K562 (cell line): ENCODE data around the gene SGSH. TPM values are rescaled to one million over a fixed set of nuclear protein-coding genes. Genes with fewer than 3 reads are reported as not detected.
A peak's percentile ranks its signal among the peaks of the same experiment; 100 is the strongest.

Experiments
- BRF1 ChIP-seq: IDR thresholded peaks from 3 replicates; pipeline ENCODE4 v1.6.1; 2011; ENCODE audit warnings: borderline replicate concordance, mild to moderate bottlenecking; ENCODE audit not compliant: insufficient read length; ENCODE audit errors: extremely low read depth
- CBFA2T2 ChIP-seq: fragments of 450-650 bp; conservative IDR thresholded peaks from 2 replicates; pipeline ENCODE4 v1.6.1; 2017; ENCODE audit warnings: mild to moderate bottlenecking
- CCNT2 ChIP-seq: IDR thresholded peaks from 2 replicates; pipeline ENCODE4 v1.6.1; 2011; ENCODE audit warnings: borderline replicate concordance, low read depth, mild to moderate bottlenecking, moderate library complexity, mixed read lengths, low read length; ENCODE audit not compliant: insufficient read length; ENCODE audit errors: extremely low read depth
- CEBPB ChIP-seq: fragments of 450-650 bp; IDR thresholded peaks from 2 replicates; pipeline ENCODE4 v1.6.1; 2016; ENCODE audit warnings: missing genetic modification characterization, missing compliant biosample characterization
- DACH1 ChIP-seq: fragments of 450-650 bp; IDR thresholded peaks from 2 replicates; pipeline ENCODE4 v1.6.1; 2018; ENCODE audit not compliant: partially characterized antibody
- EGR1 ChIP-seq: fragments of 450-650 bp; conservative IDR thresholded peaks from 2 replicates; pipeline ENCODE4 v1.6.1; 2017; ENCODE audit warnings: mild to moderate bottlenecking
- HINFP ChIP-seq: fragments of 450-650 bp; conservative IDR thresholded peaks from 2 replicates; pipeline ENCODE4 v1.6.1; 2016; ENCODE audit warnings: missing genetic modification characterization, low read depth, mild to moderate bottlenecking, control low read depth, missing compliant biosample characterization
- KDM1A ChIP-seq, 2 experiments: fragments of 450-650 bp; IDR thresholded peaks; 2 replicates each; pipeline ENCODE4 v1.6.1; 2016; ENCODE audit warnings: mild to moderate bottlenecking in 2 of 2
- NFIX ChIP-seq: fragments of 250-450 bp; sonication (Bioruptor Pico); IDR thresholded peaks from 2 replicates; pipeline ENCODE4 v1.4.0; 2020; ENCODE audit warnings: low read depth, mild to moderate bottlenecking, moderate library complexity
- NR2C2 ChIP-seq, 2 experiments: fragments of 200-800 bp in 1 of 2; sonication (Bioruptor generic) in 1 of 2; sonication (generic) in 1 of 2; formaldehyde crosslinking in 1 of 2; IDR thresholded peaks; 2 replicates each; pipeline versions ENCODE4 v1.6.1 to v1.8.0; 2016 to 2022; ENCODE audit warnings: mild to moderate bottlenecking in 1 of 2, missing compliant biosample characterization in 1 of 2, missing genetic modification characterization in 1 of 2, missing genetic modification reagents in 1 of 2
- PHF8 ChIP-seq: fragments of 200-600 bp; sonication (generic); IDR thresholded peaks from 2 replicates; pipeline ENCODE4 v1.6.1; 2012; ENCODE audit warnings: mixed run types, mild to moderate bottlenecking, inconsistent platforms, low read length, moderate library complexity, borderline replicate concordance
- RBM15 ChIP-seq: fragments of 200-400 bp; formaldehyde crosslinking; IDR thresholded peaks from 2 replicates; pipeline ENCODE4 v1.6.1; 2018; ENCODE audit warnings: mild to moderate bottlenecking, low read length, moderate library complexity; ENCODE audit not compliant: insufficient read depth
- TRIM24 ChIP-seq, 2 experiments: fragments of 450-650 bp; IDR thresholded peaks; 2 replicates each; pipeline ENCODE4 v1.6.1; 2016
- ZFX ChIP-seq: sonication (generic); formaldehyde crosslinking; IDR thresholded peaks from 2 replicates; pipeline ENCODE4 v1.8.0; 2022; ENCODE audit warnings: mild to moderate bottlenecking, missing genetic modification reagents, moderate library complexity
- ZKSCAN1 ChIP-seq: fragments of 150-350 bp; IDR thresholded peaks from 2 replicates; pipeline ENCODE4 v1.6.1; 2016; ENCODE audit warnings: low read depth, low read length
- ZNF589 ChIP-seq: fragments of 200-800 bp; sonication (Bioruptor generic); IDR thresholded peaks from 2 replicates; pipeline ENCODE4 v1.6.1; 2016; ENCODE audit warnings: low read depth, missing genetic modification characterization, missing compliant biosample characterization
- polyA plus RNA-seq, 8 experiments: library from polyadenylated mRNA; depleted of rRNA in 4 of 8; stranded (reverse) in 5 of 8; unstranded in 3 of 8; fragments of >200 nt; fragmentation: Nextera tagmentation in 2 of 8; fragmentation: Illumina TruSeq in 1 of 8; extraction: Ambion mirVana in 2 of 8; extraction: Trizol in 1 of 8; gene quantifications; 2 replicates each; pipeline versions ENCODE4 v1.2.1 to v1.2.3, GENCODE V29; 2011 to 2014; ENCODE audit warnings: inconsistent platforms in 1 of 8, missing spikeins in 1 of 8
- total RNA-seq, 7 experiments: library from RNA; depleted of rRNA in 6 of 7; stranded (reverse); fragments of >200 nt in 6 of 7; fragmentation: Illumina TruSeq in 2 of 7; extraction: Trizol in 2 of 7; gene quantifications; 2 replicates each; pipeline versions ENCODE4 v1.2.1 to v1.2.3, GENCODE V29; 2011 to 2021; ENCODE audit warnings: low replicate concordance in 1 of 7
- TF ChIP-seq, protein P1 (sequence below), 2 experiments: fragments of 450-650 bp; conservative IDR thresholded peaks; 2 replicates each; pipeline ENCODE4 v1.6.1; 2017; ENCODE audit warnings: mild to moderate bottlenecking in 2 of 2, moderate library complexity in 2 of 2
- TF ChIP-seq, protein P2 (sequence below), 2 experiments: fragments of 150-350 bp in 1 of 2; IDR thresholded peaks; 2 replicates each; pipeline ENCODE4 v1.6.1; 2012 to 2016; ENCODE audit warnings: low read depth in 2 of 2, low read length in 2 of 2, mild to moderate bottlenecking in 1 of 2, moderate library complexity in 1 of 2
- TF ChIP-seq, protein P3 (sequence below): fragments of 450-650 bp; IDR thresholded peaks from 2 replicates; pipeline ENCODE4 v1.6.1; 2017; ENCODE audit warnings: antibody characterized with exemption

Gene SGSH
- total and polyA plus RNA-seq, 9 of the 15 experiments (the other 6 are each of a cell fraction or from before 2014, with no cell fraction given), result 0.25 to 15.7 (median 4.9) TPM

- no peak for TF ChIP-seq ZNF589 (CRISPR knock-in tag)
- TF ChIP-seq CEBPB (tag), result no peak
- peak; percentile 65 for TF ChIP-seq EGR1
- TF ChIP-seq KDM1A (IDR thresholded peaks at IDR 0.05), result no peak
- peak; percentile 49; the same call in 1 of the 2 replicates for TF ChIP-seq PHF8
- TF ChIP-seq CBFA2T2, result no peak
- no peak for TF ChIP-seq RBM15
- TF ChIP-seq, protein P1, sequence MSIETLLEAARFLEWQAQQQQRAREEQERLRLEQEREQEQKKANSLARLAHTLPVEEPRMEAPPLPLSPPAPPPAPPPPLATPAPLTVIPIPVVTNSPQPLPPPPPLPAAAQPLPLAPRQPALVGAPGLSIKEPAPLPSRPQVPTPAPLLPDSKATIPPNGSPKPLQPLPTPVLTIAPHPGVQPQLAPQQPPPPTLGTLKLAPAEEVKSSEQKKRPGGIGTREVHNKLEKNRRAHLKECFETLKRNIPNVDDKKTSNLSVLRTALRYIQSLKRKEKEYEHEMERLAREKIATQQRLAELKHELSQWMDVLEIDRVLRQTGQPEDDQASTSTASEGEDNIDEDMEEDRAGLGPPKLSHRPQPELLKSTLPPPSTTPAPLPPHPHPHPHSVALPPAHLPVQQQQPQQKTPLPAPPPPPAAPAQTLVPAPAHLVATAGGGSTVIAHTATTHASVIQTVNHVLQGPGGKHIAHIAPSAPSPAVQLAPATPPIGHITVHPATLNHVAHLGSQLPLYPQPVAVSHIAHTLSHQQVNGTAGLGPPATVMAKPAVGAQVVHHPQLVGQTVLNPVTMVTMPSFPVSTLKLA (conservative IDR thresholded peaks at IDR 0.05), result no peak
- no peak for TF ChIP-seq NR2C2 (CRISPR knock-in tag; IDR thresholded peaks at IDR 0.05)
- peak; percentile 76; the same call in 1 of the 2 replicates for TF ChIP-seq NR2C2 (tag; IDR thresholded peaks at IDR 0.05)
- no peak for TF ChIP-seq DACH1
- no peak for TF ChIP-seq NFIX
- TF ChIP-seq, protein P2, sequence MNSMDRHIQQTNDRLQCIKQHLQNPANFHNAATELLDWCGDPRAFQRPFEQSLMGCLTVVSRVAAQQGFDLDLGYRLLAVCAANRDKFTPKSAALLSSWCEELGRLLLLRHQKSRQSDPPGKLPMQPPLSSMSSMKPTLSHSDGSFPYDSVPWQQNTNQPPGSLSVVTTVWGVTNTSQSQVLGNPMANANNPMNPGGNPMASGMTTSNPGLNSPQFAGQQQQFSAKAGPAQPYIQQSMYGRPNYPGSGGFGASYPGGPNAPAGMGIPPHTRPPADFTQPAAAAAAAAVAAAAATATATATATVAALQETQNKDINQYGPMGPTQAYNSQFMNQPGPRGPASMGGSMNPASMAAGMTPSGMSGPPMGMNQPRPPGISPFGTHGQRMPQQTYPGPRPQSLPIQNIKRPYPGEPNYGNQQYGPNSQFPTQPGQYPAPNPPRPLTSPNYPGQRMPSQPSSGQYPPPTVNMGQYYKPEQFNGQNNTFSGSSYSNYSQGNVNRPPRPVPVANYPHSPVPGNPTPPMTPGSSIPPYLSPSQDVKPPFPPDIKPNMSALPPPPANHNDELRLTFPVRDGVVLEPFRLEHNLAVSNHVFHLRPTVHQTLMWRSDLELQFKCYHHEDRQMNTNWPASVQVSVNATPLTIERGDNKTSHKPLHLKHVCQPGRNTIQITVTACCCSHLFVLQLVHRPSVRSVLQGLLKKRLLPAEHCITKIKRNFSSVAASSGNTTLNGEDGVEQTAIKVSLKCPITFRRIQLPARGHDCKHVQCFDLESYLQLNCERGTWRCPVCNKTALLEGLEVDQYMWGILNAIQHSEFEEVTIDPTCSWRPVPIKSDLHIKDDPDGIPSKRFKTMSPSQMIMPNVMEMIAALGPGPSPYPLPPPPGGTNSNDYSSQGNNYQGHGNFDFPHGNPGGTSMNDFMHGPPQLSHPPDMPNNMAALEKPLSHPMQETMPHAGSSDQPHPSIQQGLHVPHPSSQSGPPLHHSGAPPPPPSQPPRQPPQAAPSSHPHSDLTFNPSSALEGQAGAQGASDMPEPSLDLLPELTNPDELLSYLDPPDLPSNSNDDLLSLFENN (IDR thresholded peaks at IDR 0.05; ENCODE audit: low read depth in 2 of 2, low read length in 2 of 2), result no peak
- no peak for TF ChIP-seq TRIM24 (IDR thresholded peaks at IDR 0.05)
- peak; percentile 64 for TF ChIP-seq ZFX
- no peak for TF ChIP-seq ZKSCAN1
- TF ChIP-seq BRF1, result no peak
- TF ChIP-seq, protein P3, sequence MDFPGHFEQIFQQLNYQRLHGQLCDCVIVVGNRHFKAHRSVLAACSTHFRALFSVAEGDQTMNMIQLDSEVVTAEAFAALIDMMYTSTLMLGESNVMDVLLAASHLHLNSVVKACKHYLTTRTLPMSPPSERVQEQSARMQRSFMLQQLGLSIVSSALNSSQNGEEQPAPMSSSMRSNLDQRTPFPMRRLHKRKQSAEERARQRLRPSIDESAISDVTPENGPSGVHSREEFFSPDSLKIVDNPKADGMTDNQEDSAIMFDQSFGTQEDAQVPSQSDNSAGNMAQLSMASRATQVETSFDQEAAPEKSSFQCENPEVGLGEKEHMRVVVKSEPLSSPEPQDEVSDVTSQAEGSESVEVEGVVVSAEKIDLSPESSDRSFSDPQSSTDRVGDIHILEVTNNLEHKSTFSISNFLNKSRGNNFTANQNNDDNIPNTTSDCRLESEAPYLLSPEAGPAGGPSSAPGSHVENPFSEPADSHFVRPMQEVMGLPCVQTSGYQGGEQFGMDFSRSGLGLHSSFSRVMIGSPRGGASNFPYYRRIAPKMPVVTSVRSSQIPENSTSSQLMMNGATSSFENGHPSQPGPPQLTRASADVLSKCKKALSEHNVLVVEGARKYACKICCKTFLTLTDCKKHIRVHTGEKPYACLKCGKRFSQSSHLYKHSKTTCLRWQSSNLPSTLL, result no peak
- no peak for TF ChIP-seq HINFP (tag)
- no peak for TF ChIP-seq CCNT2
Observed at GRCh38 chr17:80220054-80220735, at the start of gene SGSH, which contains the start of gene SLC26A11 (continued).
